Tibial nerve (tissue), 4 donors: Measurements from ENCODE around the gene OR51B2. TPM values are rescaled to one million over a fixed set of nuclear protein-coding genes. Genes with fewer than 3 reads are reported as not detected.

Experiments used
- DNase-seq, 2 donors: peaks; one replicate each; pipeline ENCODE4 v3.0.0-alpha.2; 2019; ENCODE audit warnings: low spot score in 2 of 2
- H3K27ac ChIP-seq, 4 donors: fragments of 200-600 bp; sonication (generic) in 3 of 4; one replicate each; pipeline ENCODE4 v1.5.1; 2017 to 2019; ENCODE audit warnings: mild to moderate bottlenecking in 1 of 4
- H3K27me3 ChIP-seq, 2 donors: fragments of 200-600 bp; sonication (generic) in 1 of 2; one replicate each; pipeline versions ENCODE4 v1.5.1 to v1.6.0; 2017 to 2019
- H3K36me3 ChIP-seq, 3 donors: fragments of 200-600 bp; sonication (generic); one replicate each; pipeline ENCODE4 v1.5.1; 2018 to 2019
- H3K4me1 ChIP-seq, 4 donors: fragments of 200-600 bp; sonication (generic) in 3 of 4; one replicate each; pipeline ENCODE4 v1.5.1; 2017 to 2019
- H3K4me3 ChIP-seq, 4 donors: fragments of 200-600 bp; sonication (generic) in 3 of 4; one replicate each; pipeline ENCODE4 v1.5.1; 2017 to 2019; ENCODE audit warnings: mild to moderate bottlenecking in 1 of 4, moderate library complexity in 1 of 4
- H3K9me3 ChIP-seq, 4 donors: fragments of 200-600 bp; sonication (generic) in 3 of 4; one replicate each; pipeline ENCODE4 v1.5.1; 2017 to 2019
- EP300 ChIP-seq, 2 donors: sonication (generic); formaldehyde crosslinking; IDR thresholded peaks; one replicate each; pipeline ENCODE4 v1.6.1; 2017; ENCODE audit warnings: antibody characterized with exemption in 2 of 2, mild to moderate bottlenecking in 1 of 2
- POLR2A ChIP-seq, 2 donors: fragments of 450-650 bp; IDR thresholded peaks; one replicate each; pipeline ENCODE4 v1.6.1; 2017; ENCODE audit warnings: antibody characterized with exemption in 2 of 2, mild to moderate bottlenecking in 2 of 2, moderate library complexity in 2 of 2
- WGBS, 2 donors: methylation state at CpG; one replicate each; pipeline ENCODE4 v1.1.5; 2018; 5-methylcytosine and 5-hydroxymethylcytosine counted together
- small RNA-seq: library from RNA; depleted of rRNA; stranded (forward); fragments of <200 nt; gene quantifications from one replicate; pipeline ENCODE3, GENCODE V24; 2016
- total RNA-seq, 4 donors: library from RNA; depleted of rRNA; stranded (reverse); fragments of >200 nt; gene quantifications; one replicate each; pipeline ENCODE4 v1.1.0, GENCODE V29; 2016
- TF ChIP-seq, protein P1 (sequence below), 5 experiments: fragments of 200-600 bp in 3 of 5; fragments of 450-650 bp in 2 of 5; sonication (generic) in 3 of 5; IDR thresholded peaks; one replicate each; pipeline ENCODE4 v1.5.1; 2016 to 2019; ENCODE audit warnings: antibody characterized with exemption in 5 of 5, mild to moderate bottlenecking in 3 of 5, moderate library complexity in 2 of 5

Gene OR51B2
- total RNA-seq, 4 donors from 2014 or later, result 0.63 TPM; not detected in 3

DNA sequence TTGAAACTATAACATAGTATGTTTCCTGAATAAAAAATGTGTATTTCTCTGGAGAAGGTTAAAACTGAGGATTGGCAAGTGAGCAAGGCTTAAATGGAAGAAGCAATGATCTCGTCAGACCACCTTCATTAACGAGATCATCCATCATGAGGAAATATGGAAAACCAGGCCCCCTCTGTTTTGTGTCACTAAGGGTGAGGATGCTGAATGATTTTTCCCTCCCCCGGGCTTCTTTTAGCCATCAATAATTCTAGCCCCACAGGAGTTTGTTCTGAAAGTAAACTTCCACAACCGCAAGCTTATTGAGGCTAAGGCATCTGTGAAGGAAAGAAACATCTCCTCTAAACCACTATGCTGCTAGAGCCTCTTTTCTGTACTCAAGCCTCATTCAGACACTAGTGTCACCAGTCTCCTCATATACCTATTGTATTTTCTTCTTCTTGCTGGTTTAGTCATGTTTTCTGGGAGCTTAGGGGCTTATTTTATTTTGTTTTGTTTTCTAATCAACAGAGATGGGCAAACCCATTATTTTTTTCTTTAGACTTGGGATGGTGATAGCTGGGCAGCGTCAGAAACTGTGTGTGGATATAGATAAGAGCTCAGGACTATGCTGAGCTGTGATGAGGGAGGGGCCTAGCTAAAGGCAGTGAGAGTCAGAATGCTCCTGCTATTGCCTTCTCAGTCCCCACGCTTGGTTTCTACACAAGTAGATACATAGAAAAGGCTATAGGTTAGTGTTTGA is 48.6 kb downstream of the OR51B2 start:
- Histone ChIP-seq H3K27me3 (no peaks in the 10 kb centered on the region), H3K4me1 (peaks cover 0 to under 1% (median 0%) of the 10 kb centered on the region in 4 donors), H3K27ac (no peak overlapping the region), H3K9me3 (no peaks in the 10 kb centered on the region), H3K36me3 (no peaks in the 10 kb centered on the region), H3K4me3 (no peak overlapping the region)
- DNase-seq, result no peak
- WGBS, 2 donors, result 77 to 83% methylated on average over 6 of the region's 6 CpGs
- TF ChIP-seq EP300 (IDR thresholded peaks at IDR 0.05), result no peak
- TF ChIP-seq, protein P1, sequence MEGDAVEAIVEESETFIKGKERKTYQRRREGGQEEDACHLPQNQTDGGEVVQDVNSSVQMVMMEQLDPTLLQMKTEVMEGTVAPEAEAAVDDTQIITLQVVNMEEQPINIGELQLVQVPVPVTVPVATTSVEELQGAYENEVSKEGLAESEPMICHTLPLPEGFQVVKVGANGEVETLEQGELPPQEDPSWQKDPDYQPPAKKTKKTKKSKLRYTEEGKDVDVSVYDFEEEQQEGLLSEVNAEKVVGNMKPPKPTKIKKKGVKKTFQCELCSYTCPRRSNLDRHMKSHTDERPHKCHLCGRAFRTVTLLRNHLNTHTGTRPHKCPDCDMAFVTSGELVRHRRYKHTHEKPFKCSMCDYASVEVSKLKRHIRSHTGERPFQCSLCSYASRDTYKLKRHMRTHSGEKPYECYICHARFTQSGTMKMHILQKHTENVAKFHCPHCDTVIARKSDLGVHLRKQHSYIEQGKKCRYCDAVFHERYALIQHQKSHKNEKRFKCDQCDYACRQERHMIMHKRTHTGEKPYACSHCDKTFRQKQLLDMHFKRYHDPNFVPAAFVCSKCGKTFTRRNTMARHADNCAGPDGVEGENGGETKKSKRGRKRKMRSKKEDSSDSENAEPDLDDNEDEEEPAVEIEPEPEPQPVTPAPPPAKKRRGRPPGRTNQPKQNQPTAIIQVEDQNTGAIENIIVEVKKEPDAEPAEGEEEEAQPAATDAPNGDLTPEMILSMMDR (IDR thresholded peaks at IDR 0.05), result no peak
- TF ChIP-seq POLR2A (IDR thresholded peaks at IDR 0.05), result no peak

DNA sequence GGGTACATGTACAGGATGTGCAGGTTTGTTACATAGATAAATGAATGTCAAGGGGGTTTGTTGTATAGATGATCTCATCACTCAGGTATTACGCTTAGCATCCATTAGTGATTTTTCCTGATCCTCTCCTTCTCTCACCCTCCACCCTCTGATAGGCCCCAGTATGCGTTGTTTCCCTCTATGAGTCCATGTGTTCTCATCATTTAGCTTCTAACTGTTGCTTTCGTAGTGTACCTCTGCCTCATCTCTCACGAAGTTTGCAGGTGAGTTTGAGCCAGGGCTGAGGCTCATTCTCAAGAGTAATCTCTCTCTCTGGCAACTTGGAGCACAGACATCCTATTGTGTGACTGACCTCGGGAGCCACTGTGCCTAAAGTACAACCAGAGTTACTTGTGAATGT is 49.7 kb downstream of the OR51B2 start:
- H3K4me3 ChIP-seq, result no peak overlapping the region
- H3K4me1 ChIP-seq, result no peaks in the 10 kb centered on the region
- no peaks in the 10 kb centered on the region for H3K36me3 ChIP-seq
- no peak for DNase-seq
- no peak overlapping the region for H3K27ac ChIP-seq
- H3K9me3 ChIP-seq, result no peaks in the 10 kb centered on the region
- H3K27me3 ChIP-seq, result no peaks in the 10 kb centered on the region
- WGBS, 2 donors, result 59 to 65% methylated on average over 5 of the region's 5 CpGs
- no peak for TF ChIP-seq POLR2A (IDR thresholded peaks at IDR 0.05)

Small RNAs within 50 kb of the gene (small RNA-seq; reads per million reads assigned to genes)
- gene AC104389.3, result not detected

Other genes with a start within 250 kb of the OR51B2 start
- not detected for gene OR52A5, start 185.9 kb downstream of the OR51B2 start, total RNA-seq
- gene OR52A1, start 169.5 kb downstream of the OR51B2 start, total RNA-seq, result not detected
- not detected for gene OR51V1, start 123.6 kb downstream of the OR51B2 start, total RNA-seq
- gene HBB, start 97.2 kb downstream of the OR51B2 start, total RNA-seq, result 100 to 1,000 TPM in 2 of 4 donors, 10 to 100 TPM in 1, not detected in 1; 61.6 to 425 (median 151) TPM
- 1 to 10 TPM in 1 of 4 donors, not detected in 3; 5.4 TPM for gene HBD, start 89.8 kb downstream of the OR51B2 start, total RNA-seq
- gene HBG1, start 74.4 kb downstream of the OR51B2 start, total RNA-seq, result not detected
- not detected for gene HBG2, start 69.5 kb downstream of the OR51B2 start, total RNA-seq
- gene HBE1, start 54.4 kb downstream of the OR51B2 start, total RNA-seq, result not detected
- gene OR51B4, start 22.4 kb downstream of the OR51B2 start, total RNA-seq, result 1 to 10 TPM in 1 of 4 donors, under 1 TPM in 2, not detected in 1; 0.42 to 1.5 (median 0.98) TPM
- gene OR51B5, start 19.2 kb upstream of the OR51B2 start, total RNA-seq, result 1 to 10 TPM in 3 of 4 donors, not detected in 1; 1.3 to 2.9 (median 2.0) TPM
- not detected for gene OR51B6, start 27.2 kb upstream of the OR51B2 start, total RNA-seq
- gene OR51M1, start 59.5 kb upstream of the OR51B2 start, total RNA-seq, result not detected
- not detected for gene OR51Q1, start 97.8 kb upstream of the OR51B2 start, total RNA-seq
- gene OR51I1, start 117.2 kb upstream of the OR51B2 start, total RNA-seq, result 1 to 10 TPM in 1 of 4 donors, not detected in 3; 3.9 TPM
- not detected for gene OR51I2, start 125.0 kb upstream of the OR51B2 start, total RNA-seq
- gene OR52D1, start 164.4 kb upstream of the OR51B2 start, total RNA-seq, result not detected
- 1 to 10 TPM in 3 of 4 donors, under 1 TPM in 1; 0.84 to 4.9 (median 2.1) TPM for gene UBQLN3, start 185.7 kb upstream of the OR51B2 start, total RNA-seq
- gene UBQLNL, start 192.4 kb upstream of the OR51B2 start, total RNA-seq, result 1 to 10 TPM; 1.2 to 3.7 (median 2.1) TPM
- 1 to 10 TPM in 2 of 4 donors, under 1 TPM in 1, not detected in 1; 0.84 to 7.5 (median 1.3) TPM for gene OR52H1, start 224.2 kb upstream of the OR51B2 start, total RNA-seq